Measurements from ENCODE around the gene TRAPPC13. TPM values are rescaled to one million over a fixed set of nuclear protein-coding genes. Genes with fewer than 3 reads are reported as not detected.

The TRAPPC13 gene
- total and polyA plus RNA-seq, 10 donors = 14.1 to 35.7 (median 19.4) TPM

DNA sequence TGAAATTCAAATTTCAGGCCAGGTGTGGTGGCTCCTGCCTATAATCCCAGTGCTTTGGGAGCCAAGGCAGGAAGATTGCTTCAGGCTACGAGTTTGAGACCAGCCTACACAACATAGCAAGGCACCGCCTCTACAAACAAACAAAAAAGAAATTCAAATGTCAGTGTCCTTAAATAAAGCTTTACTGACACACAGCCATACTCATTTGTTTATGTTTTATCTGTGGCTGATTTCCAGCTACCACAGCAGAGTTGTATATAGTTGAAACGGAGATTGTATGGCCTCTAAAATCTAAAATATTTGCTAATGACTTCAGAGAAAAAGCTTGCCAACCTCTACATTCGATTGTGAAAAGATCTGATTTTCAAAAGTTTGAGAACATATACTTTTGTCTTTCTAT, 15.4 kb downstream of the TRAPPC13 start:
- Histone ChIP-seq H3K36me3 (peaks cover 0 to 97% (median 50%) of the 10 kb centered on the region in 6 donors), H3K9me3 (no peaks in the 10 kb centered on the region), H3K4me3 (no peak overlapping the region), H3K27ac (no peak overlapping the region), H3K27me3 (replicated peaks in 1 of 7) (no peaks in the 10 kb centered on the region), H3K4me1 (no peaks in the 10 kb centered on the region)
- no peak for DNase-seq
- TF ChIP-seq POLR2A (IDR thresholded peaks at IDR 0.05) (no peak), POLR2AphosphoS5 (IDR thresholded peaks at IDR 0.05) (no peak)
- TF ChIP-seq, protein P1, sequence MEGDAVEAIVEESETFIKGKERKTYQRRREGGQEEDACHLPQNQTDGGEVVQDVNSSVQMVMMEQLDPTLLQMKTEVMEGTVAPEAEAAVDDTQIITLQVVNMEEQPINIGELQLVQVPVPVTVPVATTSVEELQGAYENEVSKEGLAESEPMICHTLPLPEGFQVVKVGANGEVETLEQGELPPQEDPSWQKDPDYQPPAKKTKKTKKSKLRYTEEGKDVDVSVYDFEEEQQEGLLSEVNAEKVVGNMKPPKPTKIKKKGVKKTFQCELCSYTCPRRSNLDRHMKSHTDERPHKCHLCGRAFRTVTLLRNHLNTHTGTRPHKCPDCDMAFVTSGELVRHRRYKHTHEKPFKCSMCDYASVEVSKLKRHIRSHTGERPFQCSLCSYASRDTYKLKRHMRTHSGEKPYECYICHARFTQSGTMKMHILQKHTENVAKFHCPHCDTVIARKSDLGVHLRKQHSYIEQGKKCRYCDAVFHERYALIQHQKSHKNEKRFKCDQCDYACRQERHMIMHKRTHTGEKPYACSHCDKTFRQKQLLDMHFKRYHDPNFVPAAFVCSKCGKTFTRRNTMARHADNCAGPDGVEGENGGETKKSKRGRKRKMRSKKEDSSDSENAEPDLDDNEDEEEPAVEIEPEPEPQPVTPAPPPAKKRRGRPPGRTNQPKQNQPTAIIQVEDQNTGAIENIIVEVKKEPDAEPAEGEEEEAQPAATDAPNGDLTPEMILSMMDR (IDR thresholded peaks at IDR 0.05 in 8 of 11, conservative IDR thresholded peaks at IDR 0.05 in 3 of 11) = no peak
- 95 to 99% (median 96%) methylated on average over 4 of the region's 4 CpGs for WGBS, 5 donors
- intact Hi-C loops (cut with DNase I; ENCODE audit: low total_unique reads) = no loop called here

DNA sequence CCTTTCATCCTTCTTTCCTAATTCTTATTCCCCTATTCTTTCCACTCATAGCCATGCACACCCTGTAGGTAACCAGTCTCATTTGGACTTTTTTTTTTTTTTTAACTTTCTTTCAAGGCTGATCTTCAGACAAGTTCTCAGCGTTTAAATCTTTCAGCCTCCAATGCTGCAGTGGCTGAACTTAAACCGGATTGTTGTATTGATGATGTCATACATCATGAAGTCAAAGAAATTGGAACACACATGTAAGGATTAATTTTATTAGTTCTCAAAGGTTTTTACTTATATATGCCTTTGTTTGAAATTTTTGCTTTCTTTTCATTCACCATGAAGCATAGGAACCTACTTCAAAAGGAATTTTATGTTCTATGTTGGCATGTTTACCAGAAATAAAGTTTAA, 22.1 kb downstream of the TRAPPC13 start:
- H3K36me3 ChIP-seq = peaks cover 0 to 86% (median 13%) of the 10 kb centered on the region in 6 donors
- no peak overlapping the region for H3K4me3 ChIP-seq
- no peaks in the 10 kb centered on the region for H3K4me1 ChIP-seq
- no peaks in the 10 kb centered on the region for H3K27me3 ChIP-seq (replicated peaks in 1 of 7)
- no peak for TF ChIP-seq POLR2AphosphoS5 (IDR thresholded peaks at IDR 0.05)
- TF ChIP-seq, protein P1 (IDR thresholded peaks at IDR 0.05 in 8 of 11, conservative IDR thresholded peaks at IDR 0.05 in 3 of 11) = no peak
- no peak for TF ChIP-seq POLR2A (IDR thresholded peaks at IDR 0.05)
- intact Hi-C loops (cut with DNase I; ENCODE audit: low total_unique reads) = no loop called here
- no peak overlapping the region for H3K27ac ChIP-seq
- WGBS, 5 donors = 91 to 96% (median 93%) methylated on average over 2 of the region's 2 CpGs
- H3K9me3 ChIP-seq = no peaks in the 10 kb centered on the region
- no peak for DNase-seq

DNA sequence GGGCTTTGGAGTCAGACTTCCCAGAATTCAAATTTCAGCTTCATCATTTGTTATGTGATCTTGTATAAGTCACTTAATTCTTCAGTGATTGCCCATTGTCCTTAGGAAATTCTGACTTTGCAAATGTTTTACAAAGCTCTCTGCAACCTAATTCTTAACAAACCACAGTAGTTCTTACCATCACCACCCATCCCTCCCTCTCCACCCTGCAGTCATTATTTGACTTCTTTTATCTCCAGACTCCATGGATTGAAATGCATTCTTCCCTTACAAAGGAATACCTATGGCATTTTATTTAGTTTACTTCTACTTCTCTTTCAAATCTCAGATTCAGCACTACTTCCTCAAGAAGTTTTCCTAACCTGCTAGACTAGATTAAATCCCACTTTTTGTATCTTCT, 23.1 kb downstream of the TRAPPC13 start:
- intact Hi-C loops (cut with DNase I; ENCODE audit: low total_unique reads) = no loop called here
- no peaks in the 10 kb centered on the region for H3K4me1 ChIP-seq
- H3K9me3 ChIP-seq = no peaks in the 10 kb centered on the region
- peaks cover 0 to 87% (median 15%) of the 10 kb centered on the region in 6 donors for H3K36me3 ChIP-seq
- no peak overlapping the region for H3K27ac ChIP-seq
- H3K27me3 ChIP-seq (replicated peaks in 1 of 7) = no peaks in the 10 kb centered on the region
- no peak for DNase-seq
- TF ChIP-seq POLR2A (IDR thresholded peaks at IDR 0.05) = no peak
- no peak for TF ChIP-seq POLR2AphosphoS5 (IDR thresholded peaks at IDR 0.05)
- TF ChIP-seq, protein P1 (IDR thresholded peaks at IDR 0.05 in 8 of 11, conservative IDR thresholded peaks at IDR 0.05 in 3 of 11) = no peak
- no peak overlapping the region for H3K4me3 ChIP-seq

DNA sequence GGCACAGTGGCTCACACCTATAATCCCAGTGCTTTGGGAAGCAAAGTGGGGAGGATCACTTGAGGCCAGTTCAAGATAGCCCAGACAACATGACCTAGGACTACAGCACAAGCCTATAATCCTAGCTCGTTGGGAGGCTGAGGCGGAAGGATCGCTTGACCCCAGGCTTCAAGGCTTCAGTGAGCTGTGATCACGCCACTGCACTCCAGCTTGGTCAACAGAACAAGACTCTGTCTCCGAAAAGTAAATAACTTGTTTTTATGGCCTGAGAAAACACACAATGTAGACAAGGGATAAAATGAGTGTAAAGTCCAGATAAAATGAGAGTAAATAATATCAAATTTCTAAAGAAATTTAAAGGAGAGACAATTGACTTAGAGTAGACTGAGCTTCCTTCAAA, 26.3 kb downstream of the TRAPPC13 start:
- 76 to 98% (median 87%) methylated on average over 5 of the region's 5 CpGs for WGBS, 5 donors
- intact Hi-C loops (cut with DNase I; ENCODE audit: low total_unique reads) = no loop called here
- no peak for DNase-seq
- Histone ChIP-seq H3K4me1 (no peaks in the 10 kb centered on the region), H3K27ac (no peak overlapping the region), H3K27me3 (replicated peaks in 1 of 7) (no peaks in the 10 kb centered on the region), H3K4me3 (no peak overlapping the region), H3K9me3 (no peaks in the 10 kb centered on the region), H3K36me3 (peaks cover 0 to 81% (median 19%) of the 10 kb centered on the region in 6 donors)
- TF ChIP-seq POLR2A (IDR thresholded peaks at IDR 0.05) (no peak), POLR2AphosphoS5 (IDR thresholded peaks at IDR 0.05) (no peak)
- TF ChIP-seq, protein P1 (IDR thresholded peaks at IDR 0.05 in 8 of 11, conservative IDR thresholded peaks at IDR 0.05 in 3 of 11) = no peak

Measured in spleen (tissue), 11 donors.